Heart left ventricle (tissue), 16 donors: Measurements from ENCODE around the gene BORCS8. TPM values are rescaled to one million over a fixed set of nuclear protein-coding genes. Genes with fewer than 3 reads are reported as not detected.

Source experiments
- ATAC-seq, 4 donors: fragments of 200-7000 bp; cut with Tn5 transposase; one replicate each; pipeline ENCODE4 v1.9.1; 2020 to 2022; ENCODE audit warnings: moderate library complexity in 4 of 4, mild to moderate bottlenecking in 3 of 4, moderate number of reproducible peaks in 1 of 4
- DNase-seq, 5 donors: peaks; one replicate each; pipeline ENCODE4 v3.0.0-alpha.2; 2020
- H3K27ac ChIP-seq, 12 donors: fragments of 200-600 bp; sonication (generic) in 4 of 12; one replicate each; pipeline versions ENCODE4 v1.5.0 to v1.8.0; 2016 to 2022; ENCODE audit warnings: mild to moderate bottlenecking in 2 of 12
- H3K27me3 ChIP-seq, 9 donors: fragments of 200-600 bp; sonication (generic) in 2 of 9; one replicate each; pipeline versions ENCODE4 v1.5.1 to v1.8.0; 2016 to 2022; ENCODE audit warnings: mild to moderate bottlenecking in 3 of 9
- H3K36me3 ChIP-seq, 9 donors: fragments of 200-600 bp; sonication (generic) in 2 of 9; one replicate each; pipeline versions ENCODE4 v1.5.0 to v1.8.0; 2018 to 2022; ENCODE audit warnings: mild to moderate bottlenecking in 2 of 9
- H3K4me1 ChIP-seq, 12 donors: fragments of 200-600 bp; sonication (generic) in 4 of 12; one replicate each; pipeline versions ENCODE4 v1.5.0 to v1.8.0; 2016 to 2022; ENCODE audit warnings: mild to moderate bottlenecking in 3 of 12
- H3K4me3 ChIP-seq, 12 donors: fragments of 200-600 bp; sonication (generic) in 4 of 12; one replicate each; pipeline versions ENCODE4 v1.5.0 to v1.8.0; 2017 to 2022; ENCODE audit warnings: mild to moderate bottlenecking in 9 of 12, moderate library complexity in 4 of 12
- H3K9me3 ChIP-seq, 12 donors: fragments of 200-600 bp; sonication (generic) in 4 of 12; one replicate each; pipeline versions ENCODE4 v1.5.0 to v1.8.0; 2016 to 2022; ENCODE audit warnings: mild to moderate bottlenecking in 1 of 12
- CTCF ChIP-seq, 12 donors: fragments of 200-600 bp; sonication (generic) in 4 of 12; IDR thresholded peaks; one replicate each; pipeline versions ENCODE4 v1.5.0 to v1.8.0; 2018 to 2022; ENCODE audit warnings: antibody characterized with exemption in 12 of 12, mild to moderate bottlenecking in 5 of 12
- POLR2A ChIP-seq, 2 donors: fragments of 450-650 bp; IDR thresholded peaks; one replicate each; pipeline ENCODE4 v1.6.1; 2017; ENCODE audit warnings: antibody characterized with exemption in 2 of 2, mild to moderate bottlenecking in 2 of 2, moderate library complexity in 2 of 2
- WGBS, 4 donors: extraction: QIAGEN DNeasy Blood & Tissue Kit in 2 of 4; methylation state at CpG; one replicate each; pipeline versions ENCODE4 v1.1.5 to v1.1.7; 2013 to 2018; 5-methylcytosine and 5-hydroxymethylcytosine counted together
- intact Hi-C, 10 donors: fragments of 100-400 bp; cut with DNase I; formaldehyde crosslinking; loops; one replicate each; pipeline versions ENCODE4 v1.11.1 to v1.14.2; 2022
- polyA plus RNA-seq, 2 donors: library from polyadenylated mRNA; stranded (reverse); fragments of 200-250 nt; gene quantifications; one replicate each; pipeline ENCODE4 v1.2.3, GENCODE V29; 2013
- total RNA-seq, 9 donors: library from RNA; depleted of rRNA in 2 of 9; stranded (reverse); fragments of >200 nt in 2 of 9; fragmentation: NEBNext Ultra II Directional in 3 of 9; extraction: Animal tissue kit (Norgen Biotek cat#: 25700) in 3 of 9; gene quantifications; one replicate each; pipeline versions ENCODE4 v1.1.0 to v1.2.4, GENCODE V29; 2016 to 2023
- donor health status: ischemic (EF 13 %, LVEDD 7.1; RV severe dilation, severe dysfunction).
- donor health status: healthy with polysubstance abuse.
- donor health status: DM: no; HTN: yes; CAD: no.
- donor health status: DM: no; HTN: no; CAD: no.
- donor health status: ischemic (EF 25% LVEDD 6.9; RV normal size, moderate dysfunction).
- donor health status: ischemic (EF 25% LVEDD 5.7; RV mildly dilated, moderate dysfunction).
- donor health status: healthy.
- donor health status: DM: yes; HTN: yes; CAD: no.
- donor health status: ischemic (EF 35%, LVEDD 5.7; RV mildly dilated, moderate dysfunction).
- donor health status: nonischemic (EF 11% LVEDD 7.7; RV severe dilation, severe dysfunction).
- donor health status: DM: yes; HTN: yes; CAD: no.
- donor health status: PGD.
- donor health status: ischemic (EF 29% LVEDD 5.4; RV normal size, mild dysfunction).
- donor health status: nonischemic (EF 23%, LVEDD 6.1; RV moderate dilation, normal function).

BORCS8 gene
- total and polyA plus RNA-seq, 11 donors: 14.4 to 28.9 (median 22.7) TPM

- H3K4me1 ChIP-seq: peaks cover 4 to 50% (median 36%) of the 10 kb centered on the region in 12 donors
- H3K27ac ChIP-seq: peak overlapping the region in 11 of 12 donors; percentile 11 to 100 (median 100)
- peaks cover 0 to 40% (median 30%) of the 10 kb centered on the region in 9 donors for H3K36me3 ChIP-seq
- H3K4me3 ChIP-seq: peak overlapping the region in 10 of 12 donors; percentile 63 to 100 (median 88)
- DNase-seq: no peak
- intact Hi-C loops: loop anchor here in 3 of 10 donors (2.0 to 10.0 kb wide), 3 partner anchors 127 to 301 kb away; partner anchors contain the start of genes MAU2 (in 3 of the 3) and SUGP1 (in 3 of the 3)
- TF ChIP-seq POLR2A (IDR thresholded peaks at IDR 0.05): no peak
- no peak for TF ChIP-seq CTCF (IDR thresholded peaks at IDR 0.05)
- no peaks in the 10 kb centered on the region for H3K9me3 ChIP-seq
- ATAC-seq: no peak
- no peaks in the 10 kb centered on the region for H3K27me3 ChIP-seq
- 44 to 59% (median 52%) methylated on average over 5 of the region's 5 CpGs for WGBS, 4 donors
Measured at GRCh38 chr19:19193926-19194325, 2.0 kb upstream of the BORCS8 start.

- Histone ChIP-seq H3K4me1 (peaks cover 4 to 57% (median 36%) of the 10 kb centered on the region in 12 donors), H3K4me3 (peak overlapping the region; percentile 63 to 100 (median 93)), H3K36me3 (peaks cover 0 to 30% (median 23%) of the 10 kb centered on the region in 9 donors), H3K9me3 (no peaks in the 10 kb centered on the region), H3K27ac (peak overlapping the region in 11 of 12 donors; percentile 50 to 100 (median 100)), H3K27me3 (no peaks in the 10 kb centered on the region)
- ATAC-seq (no peak), DNase-seq (no peak)
- TF ChIP-seq POLR2A (IDR thresholded peaks at IDR 0.05) (no peak), CTCF (IDR thresholded peaks at IDR 0.05) (no peak)
- intact Hi-C loops: loop anchor here in 4 of 10 donors (1.0 to 10.0 kb wide), 4 partner anchors 127 to 302 kb away; partner anchors contain the start of genes MAU2 (in 4 of the 4) and SUGP1 (in 4 of the 4)
- 0 to 3% (median 2%) methylated on average over 12 to 22 of the region's 22 CpGs for WGBS, 4 donors
Measured at GRCh38 chr19:19192910-19193423, 1.0 kb upstream of the BORCS8 start.

GRCh38 chr19:19191768-19192077, 229 bp downstream of the BORCS8 start:
- DNase-seq: no peak
- H3K36me3 ChIP-seq: peaks cover 0 to 24% (median 13%) of the 10 kb centered on the region in 9 donors
- H3K9me3 ChIP-seq: no peaks in the 10 kb centered on the region
- H3K27ac ChIP-seq: peak overlapping the region; percentile 97 to 100 (median 100)
- peaks cover 4 to 57% (median 36%) of the 10 kb centered on the region in 12 donors for H3K4me1 ChIP-seq
- no peak for ATAC-seq
- intact Hi-C loops: loop anchor here in 4 of 10 donors (1.0 to 10.0 kb wide), 4 partner anchors 129 to 303 kb away; partner anchors contain the start of genes MAU2 (in 4 of the 4) and SUGP1 (in 4 of the 4)
- H3K4me3 ChIP-seq: peak overlapping the region; percentile 63 to 100 (median 93)
- TF ChIP-seq POLR2A (IDR thresholded peaks at IDR 0.05) (no peak), CTCF (IDR thresholded peaks at IDR 0.05) (no peak)
- no peaks in the 10 kb centered on the region for H3K27me3 ChIP-seq
- WGBS, 4 donors: 0 to 1% (median 0%) methylated on average over 16 to 17 of the region's 17 CpGs

- ATAC-seq: no peak
- WGBS, 4 donors: 89 to 95% (median 93%) methylated on average over 14 of the region's 14 CpGs
- H3K4me3 ChIP-seq: no peak overlapping the region
- no peak for TF ChIP-seq POLR2A (IDR thresholded peaks at IDR 0.05)
- no peak for TF ChIP-seq CTCF (IDR thresholded peaks at IDR 0.05)
- peaks cover 4 to 33% (median 24%) of the 10 kb centered on the region in 12 donors for H3K4me1 ChIP-seq
- H3K9me3 ChIP-seq: no peaks in the 10 kb centered on the region
- H3K36me3 ChIP-seq: peaks cover 0 to 43% (median 24%) of the 10 kb centered on the region in 9 donors
- H3K27me3 ChIP-seq: no peaks in the 10 kb centered on the region
- DNase-seq: no peak
- intact Hi-C loops: loop anchor here in 1 of 10 donors (10.0 kb wide), 1 partner anchor 158 kb away; no protein-coding TSS in a partner anchor
- no peak overlapping the region for H3K27ac ChIP-seq
Measured at GRCh38 chr19:19186742-19187141, 5.2 kb downstream of the BORCS8 start.
